ENCODE data around the gene SCD5.

The SCD5 gene

GRCh38 chr4:82584931-82585330, 213.7 kb downstream of the SCD5 start:
- no peak for DNase-seq

GRCh38 chr4:82583897-82584587, 214.6 kb downstream of the SCD5 start:
- no peak for DNase-seq

- no peak for DNase-seq
Measured at GRCh38 chr4:82579932-82580331, 218.7 kb downstream of the SCD5 start.

Data from T1000 (cell line).